ENCODE measurements around the gene ITFG1. TPM values are rescaled to one million over a fixed set of nuclear protein-coding genes. Genes with fewer than 3 reads are reported as not detected.
"Not testable (repeated sequence)": the region's sequence is repeated elsewhere in the genome, so short reads cannot be mapped to it uniquely, and the experiment has no call there.

The ITFG1 gene
- total RNA-seq, 2 experiments from 2014 or later, result 18.9 to 27.0 TPM

DNA sequence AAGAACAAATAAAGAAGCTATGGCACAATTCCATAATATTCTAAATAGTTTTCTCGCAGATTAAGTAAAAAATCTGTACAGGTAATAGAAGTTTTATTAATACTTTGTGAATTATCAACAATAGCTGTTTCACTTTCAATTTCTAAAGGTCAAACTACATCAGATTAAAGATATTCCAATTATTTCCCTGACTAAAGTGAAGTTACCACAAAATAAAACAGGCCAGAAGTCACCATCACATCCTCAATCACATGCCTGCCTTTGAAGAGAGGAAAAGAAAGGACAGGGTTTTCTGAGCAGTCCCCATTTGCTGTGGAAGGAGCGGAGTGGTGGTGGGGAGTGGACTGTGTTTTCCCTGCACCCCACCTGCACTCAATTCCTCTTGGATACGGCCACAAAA is 11.1 kb downstream of the ITFG1 start:
- ChIA-PET CTCF (interaction anchor here (1.0 kb wide), 1 partner anchor 306 kb away, joined by 3 read pairs; the partner anchor contains the start of gene NETO2), POLR2A (no interaction called here)
- no peak for ATAC-seq
- Mint-ChIP-seq H3K27me3 (no peaks in the 10 kb centered on the region), H3K27ac (no peak overlapping the region), H3K4me3 (no peak overlapping the region), H3K4me1 (peaks cover 5% of the 10 kb centered on the region), H3K36me3 (ENCODE audit: low read depth) (peaks cover 48% of the 10 kb centered on the region), H3K9me3 (ENCODE audit: low read depth) (no peaks in the 10 kb centered on the region)
- no peak for DNase-seq
- intact Hi-C loops (cut with DNase I, micrococcal nuclease), result no loop called here

DNA sequence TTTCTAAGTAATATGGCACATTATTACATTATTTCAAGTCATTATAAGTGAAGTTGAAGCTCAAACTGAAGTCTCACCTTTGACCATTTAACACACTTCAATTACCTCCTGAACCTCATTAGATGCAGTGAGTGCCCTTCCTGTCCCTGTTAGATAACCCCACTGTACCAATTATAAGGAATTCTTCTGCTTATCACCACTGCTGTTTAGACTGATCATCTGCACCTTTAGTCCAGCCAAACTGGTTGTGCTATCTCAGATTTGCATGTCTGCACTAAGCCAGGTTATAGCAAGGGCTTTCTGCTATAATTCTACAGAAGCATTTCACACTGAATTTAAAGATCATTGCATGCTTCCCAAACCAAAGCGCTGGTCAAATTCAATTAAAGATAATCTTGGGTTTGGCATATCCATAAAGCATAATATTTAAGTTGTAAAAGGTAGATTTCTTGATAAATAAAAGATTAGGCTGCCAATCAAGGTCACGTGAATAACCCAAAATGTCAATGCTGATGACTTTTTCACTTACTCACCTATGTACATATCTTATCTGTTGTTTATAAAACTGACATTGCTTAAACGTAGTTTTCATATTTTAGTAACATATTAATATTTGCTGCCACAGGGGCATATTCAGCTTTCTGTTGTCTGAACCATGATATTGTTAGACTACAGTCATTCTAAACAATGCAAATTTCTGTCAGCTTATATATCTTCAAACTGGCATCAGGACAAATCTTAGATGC is 11.9 kb downstream of the ITFG1 start:
- H3K27me3 Mint-ChIP-seq, result no peaks in the 10 kb centered on the region
- ATAC-seq (no peak), DNase-seq (no peak)
- intact Hi-C loops (cut with DNase I, micrococcal nuclease), result no loop called here
- no peaks in the 10 kb centered on the region for H3K9me3 Mint-ChIP-seq (ENCODE audit: low read depth)
- H3K4me3 Mint-ChIP-seq, result no peak overlapping the region
- no peak overlapping the region for H3K27ac Mint-ChIP-seq
- peaks cover 5% of the 10 kb centered on the region for H3K4me1 Mint-ChIP-seq
- H3K36me3 Mint-ChIP-seq (ENCODE audit: low read depth), result peaks cover 46% of the 10 kb centered on the region
- CTCF ChIA-PET, result no interaction called here
- POLR2A ChIA-PET, result no interaction called here

DNA sequence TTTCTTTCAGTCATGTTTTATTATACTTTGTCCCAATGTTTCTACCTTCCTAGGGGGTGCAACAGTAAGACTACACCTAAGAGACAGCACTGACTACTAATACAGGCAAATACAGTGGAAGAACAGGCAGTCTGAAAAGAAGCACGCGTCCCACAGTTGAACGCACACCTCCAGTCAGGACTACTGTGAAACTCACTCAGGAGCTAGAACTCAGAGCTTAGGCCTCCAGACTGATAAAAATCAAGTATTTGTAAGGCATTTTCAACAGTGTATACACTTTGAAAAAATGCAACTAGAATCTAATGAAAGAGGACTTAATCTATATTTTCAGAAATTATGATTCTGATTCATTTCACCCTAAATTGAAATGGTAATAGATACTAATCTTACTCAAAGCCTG is 14.4 kb downstream of the ITFG1 start:
- Mint-ChIP-seq H3K9me3 (ENCODE audit: low read depth) (peaks cover 3% of the 10 kb centered on the region), H3K27ac (no peak overlapping the region), H3K36me3 (ENCODE audit: low read depth) (peaks cover 46% of the 10 kb centered on the region), H3K4me3 (no peak overlapping the region), H3K27me3 (no peaks in the 10 kb centered on the region), H3K4me1 (peaks cover 5% of the 10 kb centered on the region)
- DNase-seq (no peak), ATAC-seq (no peak)
- intact Hi-C loops (cut with DNase I, micrococcal nuclease), result no loop called here
- CTCF ChIA-PET, result no interaction called here
- POLR2A ChIA-PET, result no interaction called here

DNA sequence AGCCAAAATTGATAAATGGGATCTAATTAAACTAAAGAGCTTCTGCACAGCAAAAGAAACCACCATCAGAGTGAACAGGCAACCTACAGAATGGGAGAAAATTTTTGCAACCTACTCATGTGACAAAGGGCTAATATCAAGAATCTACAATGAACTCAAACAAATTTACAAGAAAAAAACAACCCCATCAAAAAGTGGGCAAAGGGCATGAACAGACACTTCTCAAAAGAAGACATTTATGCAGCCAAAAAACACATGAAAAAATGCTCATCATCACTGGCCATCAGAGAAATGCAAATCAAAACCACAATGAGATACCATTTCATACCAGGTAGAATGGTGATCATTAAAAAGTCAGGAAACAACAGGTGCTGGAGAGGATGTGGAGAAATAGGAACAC is 18.0 kb downstream of the ITFG1 start:
- H3K4me1 Mint-ChIP-seq; POLR2A ChIA-PET; H3K27ac Mint-ChIP-seq; intact Hi-C loops (cut with DNase I, micrococcal nuclease); H3K4me3 Mint-ChIP-seq; DNase-seq; H3K27me3 Mint-ChIP-seq; H3K9me3 Mint-ChIP-seq (ENCODE audit: low read depth); ATAC-seq; CTCF ChIA-PET: not testable (repeated sequence)
- peaks cover 49% of the 10 kb centered on the region for H3K36me3 Mint-ChIP-seq (ENCODE audit: low read depth)

DNA sequence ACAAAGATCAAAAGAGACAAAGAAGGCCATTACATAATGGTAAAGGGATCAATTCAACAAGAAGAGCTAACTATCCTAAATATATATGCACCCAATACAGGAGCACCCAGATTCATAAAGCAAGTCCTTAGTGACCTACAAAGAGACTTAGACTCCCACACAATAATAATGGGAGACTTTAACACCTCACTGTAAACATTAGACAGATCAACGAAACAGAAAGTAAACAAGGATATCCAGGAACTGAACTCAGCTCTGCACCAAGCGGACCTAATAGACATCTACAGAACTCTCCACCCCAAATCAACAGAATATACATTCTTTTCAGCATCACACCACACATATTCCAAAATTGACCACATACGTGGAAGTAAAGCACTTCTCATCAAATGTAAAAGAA is 20.8 kb downstream of the ITFG1 start:
- H3K9me3 Mint-ChIP-seq (ENCODE audit: low read depth); CTCF ChIA-PET; H3K27me3 Mint-ChIP-seq; DNase-seq; H3K4me3 Mint-ChIP-seq; H3K4me1 Mint-ChIP-seq; ATAC-seq; POLR2A ChIA-PET; H3K27ac Mint-ChIP-seq; intact Hi-C loops (cut with DNase I, micrococcal nuclease): not testable (repeated sequence)
- peaks cover 49% of the 10 kb centered on the region for H3K36me3 Mint-ChIP-seq (ENCODE audit: low read depth)

DNA sequence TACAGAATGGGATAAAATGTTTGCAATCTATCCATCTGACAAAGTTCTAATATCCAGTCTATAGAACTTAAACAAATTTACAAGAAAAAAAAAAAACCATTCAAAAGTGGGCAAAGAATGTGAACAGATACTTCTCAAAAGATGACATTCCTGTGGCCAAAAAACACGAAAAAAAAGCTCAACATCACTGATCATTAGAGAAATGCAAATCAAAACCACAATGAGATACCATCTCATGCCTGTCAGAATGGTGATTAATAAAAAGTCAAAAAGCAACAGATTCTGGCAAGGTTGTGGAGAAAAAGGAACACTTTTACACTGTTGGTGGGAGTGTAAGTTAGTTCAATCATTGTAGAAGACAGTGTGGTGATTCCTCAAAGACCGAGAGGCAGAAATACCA is 26.6 kb downstream of the ITFG1 start:
- Mint-ChIP-seq H3K4me1 (peaks cover 15% of the 10 kb centered on the region), H3K36me3 (ENCODE audit: low read depth) (peaks cover 29% of the 10 kb centered on the region)
- POLR2A ChIA-PET; H3K27me3 Mint-ChIP-seq; ATAC-seq; H3K4me3 Mint-ChIP-seq; CTCF ChIA-PET; intact Hi-C loops (cut with DNase I, micrococcal nuclease); H3K9me3 Mint-ChIP-seq (ENCODE audit: low read depth); H3K27ac Mint-ChIP-seq; DNase-seq: not testable (repeated sequence)

DNA sequence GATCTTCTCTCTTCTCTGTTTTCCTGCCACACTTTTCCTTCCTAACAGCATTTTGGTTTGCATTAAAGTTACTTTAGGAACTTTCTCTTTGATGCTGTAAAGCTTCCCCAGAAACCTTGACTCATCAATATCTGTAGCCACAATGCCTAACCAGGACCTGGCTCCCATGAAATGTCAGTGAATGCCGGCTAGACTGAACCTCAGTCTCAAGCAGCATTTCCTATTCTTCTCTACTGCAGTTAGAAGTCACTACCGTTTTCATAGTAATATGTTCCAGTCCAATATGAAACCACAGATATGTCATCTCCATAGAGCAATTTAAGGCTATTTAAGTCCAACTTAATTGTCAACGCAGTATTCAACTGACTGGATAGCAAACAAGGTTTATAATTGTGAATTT is 28.9 kb downstream of the ITFG1 start:
- ATAC-seq, result no peak
- Mint-ChIP-seq H3K27me3 (no peaks in the 10 kb centered on the region), H3K4me3 (no peak overlapping the region), H3K9me3 (ENCODE audit: low read depth) (no peaks in the 10 kb centered on the region), H3K4me1 (peaks cover 15% of the 10 kb centered on the region), H3K27ac (peak overlapping the region; percentile 32), H3K36me3 (ENCODE audit: low read depth) (peaks cover 26% of the 10 kb centered on the region)
- intact Hi-C loops (cut with DNase I, micrococcal nuclease), result no loop called here
- DNase-seq, result no peak
- ChIA-PET POLR2A (no interaction called here), CTCF (no interaction called here)

DNA sequence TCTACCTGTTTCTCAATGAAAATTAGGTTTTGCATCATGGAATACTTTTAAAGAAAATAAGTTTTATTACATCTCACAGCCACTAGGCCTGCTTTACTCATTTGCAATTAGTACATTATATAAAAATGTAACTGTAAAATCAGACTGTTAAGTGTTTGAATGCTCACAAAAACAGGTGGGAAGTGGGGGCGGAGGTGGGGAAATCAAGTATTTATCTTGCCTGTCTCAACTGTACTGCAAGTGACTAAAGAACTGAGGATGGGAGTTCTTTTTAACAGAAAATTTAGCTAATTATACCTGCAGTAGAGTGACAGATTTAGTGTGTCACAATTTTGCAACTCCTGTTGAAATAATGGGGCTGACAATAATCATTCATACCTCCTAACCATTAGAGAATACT is 34.1 kb downstream of the ITFG1 start:
- CTCF ChIA-PET, result no interaction called here
- POLR2A ChIA-PET, result no interaction called here
- intact Hi-C loops (cut with DNase I, micrococcal nuclease), result no loop called here
- H3K27me3 Mint-ChIP-seq, result no peaks in the 10 kb centered on the region
- no peaks in the 10 kb centered on the region for H3K9me3 Mint-ChIP-seq (ENCODE audit: low read depth)
- peaks cover 3% of the 10 kb centered on the region for H3K4me1 Mint-ChIP-seq
- ATAC-seq, result no peak
- H3K4me3 Mint-ChIP-seq, result no peak overlapping the region
- H3K27ac Mint-ChIP-seq, result no peak overlapping the region
- H3K36me3 Mint-ChIP-seq (ENCODE audit: low read depth), result peaks cover 51% of the 10 kb centered on the region
- no peak for DNase-seq

DNA sequence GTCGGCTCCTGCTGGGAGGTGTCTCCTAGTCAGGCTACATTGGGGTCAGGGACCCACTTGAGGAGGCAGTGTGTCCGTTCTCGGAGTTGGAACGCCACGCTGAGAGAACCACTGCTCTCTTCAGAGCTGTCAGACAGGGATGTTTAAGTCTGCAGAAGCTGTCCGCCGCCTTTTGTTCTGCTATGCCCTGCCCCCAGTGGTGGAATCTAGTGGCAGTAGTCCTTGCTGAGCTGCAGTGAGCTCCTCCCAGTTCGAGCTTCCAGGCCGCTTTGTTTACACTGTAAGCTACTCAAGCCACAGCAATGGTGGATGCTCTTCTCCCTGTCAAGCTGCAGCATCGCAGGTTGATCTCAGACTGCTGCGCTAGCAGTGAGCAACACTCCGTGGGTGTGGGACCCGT is 36.0 kb downstream of the ITFG1 start:
- CTCF ChIA-PET, result no interaction called here
- H3K9me3 Mint-ChIP-seq (ENCODE audit: low read depth), result no peaks in the 10 kb centered on the region
- POLR2A ChIA-PET, result no interaction called here
- DNase-seq (no peak), ATAC-seq (no peak)
- H3K27ac Mint-ChIP-seq, result no peak overlapping the region
- H3K4me3 Mint-ChIP-seq, result no peak overlapping the region
- no peaks in the 10 kb centered on the region for H3K27me3 Mint-ChIP-seq
- no peaks in the 10 kb centered on the region for H3K4me1 Mint-ChIP-seq
- intact Hi-C loops (cut with DNase I, micrococcal nuclease), result no loop called here
- peaks cover 56% of the 10 kb centered on the region for H3K36me3 Mint-ChIP-seq (ENCODE audit: low read depth)

DNA sequence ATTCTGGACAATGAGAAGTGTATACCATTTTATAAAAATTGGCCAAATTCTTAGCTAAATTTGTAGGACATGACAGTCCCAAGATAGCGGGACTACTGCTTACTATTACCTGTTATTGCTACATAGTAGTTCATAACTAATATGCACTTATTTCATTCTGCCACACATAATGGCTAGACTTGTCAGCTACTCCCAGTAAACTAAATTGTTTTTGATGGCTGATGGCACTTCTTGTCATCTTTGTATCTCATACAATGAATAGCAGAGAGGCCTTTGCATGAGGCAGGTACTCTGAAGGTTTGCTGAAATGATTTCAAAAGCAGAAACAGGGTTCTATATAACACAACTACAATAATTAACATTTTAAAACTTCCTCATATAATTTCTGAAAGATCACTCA is 44.0 kb downstream of the ITFG1 start:
- DNase-seq (no peak), ATAC-seq (no peak)
- Mint-ChIP-seq H3K9me3 (ENCODE audit: low read depth) (no peaks in the 10 kb centered on the region), H3K4me3 (no peak overlapping the region), H3K27me3 (no peaks in the 10 kb centered on the region), H3K36me3 (ENCODE audit: low read depth) (peaks cover 35% of the 10 kb centered on the region), H3K4me1 (peaks cover 3% of the 10 kb centered on the region), H3K27ac (no peak overlapping the region)
- CTCF ChIA-PET, result interaction anchor here (1.3 kb wide), 1 partner anchor 19 kb away, joined by 3 read pairs; no protein-coding TSS in a partner anchor
- POLR2A ChIA-PET, result no interaction called here
- intact Hi-C loops (cut with DNase I, micrococcal nuclease), result no loop called here

DNA sequence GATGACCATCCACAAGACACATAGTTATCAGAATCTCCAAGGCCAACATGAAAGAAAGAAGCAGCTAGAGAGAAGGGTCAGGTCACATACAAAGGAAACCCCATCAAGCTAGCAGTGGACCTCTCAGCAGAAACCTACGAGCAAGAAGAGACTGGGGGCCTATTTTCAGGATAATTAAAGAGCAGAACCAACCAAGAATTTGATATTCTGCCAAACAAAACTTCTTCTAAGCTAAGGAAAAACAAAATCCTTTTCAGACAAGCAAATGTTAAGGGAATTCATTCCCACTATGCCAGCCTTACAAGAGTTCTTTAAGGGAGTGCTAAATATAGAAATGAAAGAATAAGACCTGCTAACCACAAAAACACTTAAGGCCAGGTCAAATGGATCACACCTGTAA is 47.8 kb downstream of the ITFG1 start:
- Mint-ChIP-seq H3K27me3 (no peaks in the 10 kb centered on the region), H3K9me3 (ENCODE audit: low read depth) (no peaks in the 10 kb centered on the region), H3K4me1 (peaks cover 11% of the 10 kb centered on the region), H3K27ac (no peak overlapping the region), H3K4me3 (no peak overlapping the region), H3K36me3 (ENCODE audit: low read depth) (peaks cover 29% of the 10 kb centered on the region)
- DNase-seq (no peak), ATAC-seq (no peak)
- CTCF ChIA-PET, result no interaction called here
- intact Hi-C loops (cut with DNase I, micrococcal nuclease), result no loop called here
- POLR2A ChIA-PET, result no interaction called here

DNA sequence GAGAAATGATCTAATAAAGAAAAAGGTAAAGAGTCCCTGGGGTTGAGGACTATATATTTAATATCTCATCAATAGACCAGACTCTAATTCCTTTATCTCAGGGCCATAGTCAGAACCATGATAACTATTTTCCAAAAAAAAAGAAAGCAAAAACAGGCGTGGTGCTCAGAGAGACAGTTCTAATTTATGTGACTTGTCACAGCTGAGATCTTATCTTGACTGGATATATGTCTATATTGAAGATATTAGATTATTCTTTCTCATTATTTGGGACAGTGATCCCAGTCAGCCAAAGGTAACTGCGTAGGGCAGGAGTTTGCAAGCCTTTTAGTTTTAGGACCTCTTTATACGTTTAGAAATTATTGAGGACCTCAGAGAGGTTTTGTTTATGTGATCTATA is 52.4 kb downstream of the ITFG1 start:
- CTCF ChIA-PET, result no interaction called here
- H3K4me1 Mint-ChIP-seq, result peaks cover 11% of the 10 kb centered on the region
- intact Hi-C loops (cut with DNase I, micrococcal nuclease), result no loop called here
- H3K27ac Mint-ChIP-seq, result no peak overlapping the region
- POLR2A ChIA-PET, result no interaction called here
- peaks cover 16% of the 10 kb centered on the region for H3K36me3 Mint-ChIP-seq (ENCODE audit: low read depth)
- no peaks in the 10 kb centered on the region for H3K27me3 Mint-ChIP-seq
- H3K4me3 Mint-ChIP-seq, result no peak overlapping the region
- no peaks in the 10 kb centered on the region for H3K9me3 Mint-ChIP-seq (ENCODE audit: low read depth)
- ATAC-seq (no peak), DNase-seq (no peak)
